GM18909 (cell line): Measurements from ENCODE around the gene COL4A2.
"Not testable (repeated sequence)": the region's sequence is repeated elsewhere in the genome, so short reads cannot be mapped to it uniquely, and the experiment has no call there.

Source experiments
- ATAC-seq: cut with Tn5 transposase; IDR thresholded peaks from one replicate; pipeline ENCODE4 v1.9.1; 2021; ENCODE audit warnings: mild to moderate bottlenecking; ENCODE audit not compliant: unreplicated experiment, poor library complexity

COL4A2 gene

DNA sequence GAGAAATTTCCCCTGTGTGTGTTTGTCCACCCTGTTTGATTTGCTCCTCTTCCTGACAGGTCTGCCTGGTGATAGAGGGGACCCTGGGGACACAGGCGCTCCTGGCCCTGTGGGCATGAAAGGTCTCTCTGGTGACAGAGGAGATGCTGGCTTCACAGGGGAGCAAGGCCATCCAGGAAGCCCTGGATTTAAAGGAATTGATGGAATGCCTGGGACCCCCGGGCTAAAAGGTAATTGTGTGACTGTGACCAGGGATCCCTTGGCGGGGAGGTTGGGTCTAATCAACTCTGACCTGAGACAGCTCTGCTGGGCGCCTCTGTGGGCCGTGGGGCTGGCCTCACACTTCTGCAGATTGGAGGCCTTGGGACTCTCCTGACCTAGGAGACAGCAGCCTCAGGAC lies 173.1 kb downstream of the COL4A2 start:
- ATAC-seq, result no peak

DNA sequence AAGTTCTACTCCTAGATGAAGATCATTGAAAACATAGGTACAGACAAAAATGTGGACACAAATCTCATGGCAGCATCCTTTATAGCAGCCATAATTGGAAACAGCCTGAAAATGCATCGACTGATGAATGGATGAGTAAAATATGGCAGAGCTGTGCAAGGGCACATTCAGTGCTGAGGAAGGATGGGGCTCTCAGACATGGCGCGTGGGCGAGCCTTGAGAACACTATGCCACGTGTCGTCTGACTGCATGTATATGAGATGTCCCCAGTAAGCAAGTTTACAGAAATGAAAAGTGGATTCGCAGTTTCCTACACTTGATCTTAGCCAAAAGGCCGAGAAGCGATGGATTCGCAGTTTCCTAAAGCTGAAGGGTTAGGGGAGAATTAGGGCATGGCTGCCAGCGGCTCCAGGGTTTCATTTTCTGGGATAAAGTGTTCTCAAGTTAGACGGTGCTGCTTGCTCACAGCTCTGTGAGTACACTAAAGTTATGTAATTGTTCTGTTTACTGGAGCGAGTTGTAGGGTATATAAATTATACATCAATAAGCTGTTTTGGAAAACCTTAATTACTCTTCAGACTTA lies 176.4 kb downstream of the COL4A2 start:
- no peak for ATAC-seq

DNA sequence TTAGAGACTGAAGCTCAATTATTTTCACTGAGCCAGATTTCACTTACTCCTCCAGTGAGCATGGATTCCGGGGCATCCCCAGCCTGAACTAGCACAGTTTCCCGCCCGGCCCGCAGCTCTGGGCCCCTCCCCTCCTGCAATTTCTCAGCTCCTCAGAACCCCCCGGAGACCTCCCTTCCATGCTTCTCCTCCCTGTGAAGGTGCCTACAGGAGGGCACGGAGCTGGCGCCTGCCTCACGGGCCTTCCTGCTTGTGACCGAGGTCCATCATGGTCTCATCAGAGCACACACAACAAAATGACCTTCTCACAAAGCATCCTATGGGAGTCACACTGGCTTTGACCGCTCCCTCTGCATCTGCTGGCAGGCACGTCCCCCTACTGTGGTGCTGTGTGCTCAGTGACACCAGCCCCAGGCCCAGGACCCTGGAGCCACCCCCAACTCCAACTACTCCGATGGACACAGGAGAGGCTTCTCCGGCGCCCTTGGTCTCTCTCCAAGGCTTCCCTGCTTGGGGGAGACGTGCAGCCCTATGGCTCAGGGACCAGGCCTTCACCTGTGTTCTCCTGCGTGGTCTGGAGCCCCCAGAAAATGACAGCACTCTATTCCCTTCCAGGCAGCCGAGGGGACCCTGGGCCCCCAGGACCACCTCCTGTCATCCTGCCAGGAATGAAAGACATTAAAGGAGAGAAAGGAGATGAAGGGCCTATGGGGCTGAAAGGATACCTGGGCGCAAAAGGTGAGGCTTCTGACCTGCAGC lies 177.4 kb downstream of the COL4A2 start:
- no peak for ATAC-seq

DNA sequence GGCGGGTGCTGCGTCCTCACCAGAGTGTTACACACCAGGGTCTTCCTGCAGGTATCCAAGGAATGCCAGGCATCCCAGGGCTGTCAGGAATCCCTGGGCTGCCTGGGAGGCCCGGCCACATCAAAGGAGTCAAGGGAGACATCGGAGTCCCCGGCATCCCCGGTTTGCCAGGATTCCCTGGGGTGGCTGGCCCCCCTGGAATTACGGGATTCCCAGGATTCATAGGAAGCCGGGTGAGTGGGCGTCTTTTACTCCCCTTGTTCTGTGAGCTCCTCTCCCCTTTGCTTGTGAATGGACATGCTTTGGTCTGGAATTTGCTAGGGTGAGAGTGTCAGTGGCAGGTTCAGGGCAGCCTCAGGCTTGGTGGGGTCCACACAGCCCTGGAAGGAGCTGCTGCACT lies 178.5 kb downstream of the COL4A2 start:
- ATAC-seq, result no peak

DNA sequence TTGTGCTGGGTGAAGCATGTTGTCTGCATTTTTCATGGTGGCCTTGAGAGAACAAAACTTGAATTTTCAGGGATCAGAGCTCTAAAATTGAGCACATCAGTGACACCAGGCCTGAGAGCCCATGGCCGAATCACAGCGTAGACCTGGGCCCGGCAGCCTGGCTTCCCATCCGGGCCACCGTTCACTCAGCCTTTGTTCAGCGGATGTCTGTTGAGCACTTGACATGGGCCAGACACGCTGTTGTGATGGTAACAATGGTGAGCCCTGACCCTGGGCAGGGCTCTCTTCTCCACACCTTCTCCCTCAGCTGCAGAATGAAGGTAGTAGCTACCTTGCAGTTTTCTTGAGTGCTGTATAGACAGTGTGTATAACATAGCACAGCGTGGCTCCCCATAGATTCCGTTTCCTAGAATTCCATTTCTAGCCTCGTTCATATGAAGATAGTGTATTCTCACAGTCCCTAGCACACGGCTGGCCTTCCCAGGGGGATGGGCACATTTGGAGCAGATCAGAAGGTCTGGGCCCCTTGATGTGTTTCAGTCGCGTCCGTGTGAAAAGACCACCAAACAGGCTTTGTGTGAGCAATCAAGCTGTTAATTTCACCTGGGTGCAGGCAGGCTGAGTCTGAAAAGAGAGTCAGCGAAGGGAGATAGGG lies 179.1 kb downstream of the COL4A2 start:
- ATAC-seq, result no peak

DNA sequence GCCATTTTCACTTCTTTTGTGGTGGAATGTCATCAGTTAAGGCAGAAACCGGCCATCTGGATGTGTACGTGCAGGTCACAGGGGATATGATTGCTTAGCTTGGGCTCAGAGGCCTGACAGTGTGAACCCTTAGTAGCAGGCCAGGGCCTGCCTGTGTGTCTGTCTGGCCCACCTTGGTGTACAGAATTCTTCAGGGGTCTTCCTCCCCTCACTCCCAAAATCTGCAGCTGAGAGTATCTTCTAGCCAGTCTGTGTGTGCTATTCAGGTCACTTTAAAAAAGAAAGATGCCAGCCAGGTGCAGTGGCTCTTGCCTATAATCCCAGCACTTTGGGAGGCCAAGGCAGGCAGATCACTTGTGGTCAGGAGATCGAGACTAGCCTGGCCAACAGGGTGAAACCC lies 179.8 kb downstream of the COL4A2 start:
- ATAC-seq, result not testable (repeated sequence)

DNA sequence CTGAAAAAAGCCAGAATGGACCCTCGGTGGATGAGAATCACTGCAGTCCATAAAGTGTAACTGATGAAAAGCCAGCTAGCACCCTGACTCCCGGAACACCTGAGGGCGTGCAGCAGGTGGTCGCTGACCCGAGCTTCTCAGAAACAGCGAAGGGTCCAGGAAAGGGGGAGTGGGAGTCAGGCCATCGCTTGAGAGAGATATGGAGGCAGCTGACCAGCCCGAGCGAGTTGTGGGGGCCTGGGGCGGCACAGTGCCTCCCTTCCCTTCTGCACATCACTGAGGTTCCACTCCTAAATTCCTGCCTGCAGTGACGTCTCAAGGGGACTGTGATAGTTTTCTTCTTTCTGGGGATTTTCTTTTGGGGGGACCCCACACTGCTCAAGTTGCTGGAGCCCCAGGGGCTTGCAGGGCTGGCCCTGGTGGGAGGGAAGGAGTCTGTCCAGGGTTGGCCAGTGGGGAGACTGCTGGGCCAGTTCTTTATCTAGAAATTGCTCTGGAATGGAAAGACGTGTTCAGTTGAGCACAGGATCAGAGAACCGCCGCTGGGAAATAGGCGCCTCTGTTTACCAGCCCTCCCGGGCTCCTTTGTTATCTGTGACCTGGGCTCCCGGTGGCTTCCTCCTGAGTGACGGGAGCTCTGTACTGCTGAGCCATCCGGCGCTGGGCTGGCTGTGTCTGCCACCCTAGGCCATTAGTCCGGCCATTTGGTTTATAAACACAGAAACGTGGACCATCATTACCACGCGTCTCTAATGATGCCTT lies 183.1 kb downstream of the COL4A2 start:
- no peak for ATAC-seq

DNA sequence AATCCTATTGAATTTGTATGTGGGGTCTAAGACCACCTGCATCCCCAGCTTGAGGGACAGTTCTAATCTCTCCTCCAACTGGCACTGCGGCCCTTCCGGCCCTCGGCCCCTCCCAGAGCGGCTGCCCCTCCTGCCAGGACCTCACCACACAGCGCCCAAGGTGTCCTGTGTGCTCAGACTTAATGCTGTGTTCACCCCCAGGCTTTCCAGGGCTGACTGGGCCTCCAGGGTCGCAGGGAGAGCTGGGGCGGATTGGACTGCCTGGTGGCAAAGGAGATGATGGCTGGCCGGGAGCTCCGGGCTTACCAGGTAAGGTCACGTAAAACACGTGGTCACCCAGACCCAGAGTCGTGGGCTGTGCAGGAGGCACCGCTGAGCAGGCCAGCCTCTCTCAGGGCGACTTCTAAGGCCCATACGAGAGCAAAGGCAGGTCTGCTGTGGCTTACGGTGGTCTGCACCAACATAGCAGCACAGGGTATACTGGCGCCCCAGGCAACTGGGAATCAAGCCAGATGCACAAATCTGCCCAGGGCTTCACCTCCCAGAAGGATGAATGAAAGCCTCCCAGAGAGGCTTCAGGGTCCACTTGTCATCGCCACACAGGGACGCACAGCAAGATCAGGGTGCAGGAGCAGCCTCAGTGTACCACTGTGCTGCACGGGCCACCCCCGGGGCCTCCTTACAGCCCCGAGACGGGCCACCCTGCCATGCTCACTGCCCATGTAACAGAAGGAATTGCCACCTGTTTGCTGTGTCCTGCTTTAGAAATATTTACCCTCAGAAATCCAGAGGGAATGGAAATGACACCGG lies 185.0 kb downstream of the COL4A2 start:
- no peak for ATAC-seq

DNA sequence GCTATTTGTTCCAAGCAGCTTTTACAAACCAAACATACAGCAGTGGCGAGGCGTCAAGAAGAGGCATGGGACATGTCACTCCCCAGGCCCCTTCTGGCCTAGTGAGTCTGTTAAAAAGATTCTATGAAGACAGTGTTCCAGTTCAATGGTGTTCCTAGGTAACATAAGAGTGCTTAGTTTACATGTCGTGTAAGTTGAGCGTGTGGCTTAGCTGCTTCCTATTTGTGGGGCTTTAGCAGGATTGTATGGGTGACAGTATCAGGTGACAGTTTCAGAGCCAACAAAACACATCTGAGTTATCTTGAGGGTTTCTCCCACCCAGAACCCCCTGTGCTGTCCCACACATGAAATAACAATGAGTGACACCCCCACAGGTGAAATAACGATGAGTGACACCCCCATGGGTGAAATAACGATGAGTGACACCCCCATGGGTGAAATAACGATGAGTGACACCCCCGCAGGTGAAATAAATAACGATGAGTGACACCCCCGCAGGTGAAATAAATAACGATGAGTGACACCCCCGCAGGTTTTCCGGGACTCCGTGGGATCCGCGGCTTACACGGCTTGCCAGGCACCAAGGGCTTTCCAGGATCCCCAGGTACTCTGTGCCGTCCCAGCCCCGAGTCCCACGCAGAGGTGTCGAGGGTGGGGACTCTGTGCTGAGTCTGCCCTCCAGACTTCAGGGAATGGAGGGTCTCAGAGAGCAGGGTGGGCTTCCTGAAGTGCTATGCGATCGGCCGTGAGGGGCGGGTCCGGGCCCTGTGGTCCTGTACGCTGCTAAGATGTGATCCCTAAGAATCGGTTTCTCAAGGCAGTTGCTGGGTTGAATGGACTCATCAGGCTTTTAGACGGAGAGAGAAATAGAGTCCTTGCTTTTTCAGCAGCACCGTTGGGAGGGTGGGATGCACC lies 185.9 kb downstream of the COL4A2 start:
- ATAC-seq, result no peak

DNA sequence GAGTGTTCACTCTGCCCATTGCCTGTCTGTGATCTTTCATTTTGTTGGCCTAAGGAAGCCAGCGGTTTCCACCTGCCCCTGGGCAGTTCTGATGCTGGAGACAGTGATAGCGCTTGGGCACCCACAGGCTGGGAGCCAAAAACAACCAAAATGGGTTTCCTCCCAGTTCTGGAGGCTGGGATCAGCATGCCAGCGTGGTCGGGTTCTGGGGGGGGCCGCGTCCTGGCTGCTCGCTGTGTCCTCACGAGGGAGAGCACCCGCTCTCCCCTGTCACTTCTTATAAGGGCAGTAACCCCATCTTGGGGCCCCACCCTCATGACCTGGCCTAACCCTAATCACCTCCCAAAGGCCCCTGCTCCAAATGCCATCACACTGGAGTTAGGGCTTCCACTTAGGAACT lies 186.5 kb downstream of the COL4A2 start:
- ATAC-seq, result no peak

DNA sequence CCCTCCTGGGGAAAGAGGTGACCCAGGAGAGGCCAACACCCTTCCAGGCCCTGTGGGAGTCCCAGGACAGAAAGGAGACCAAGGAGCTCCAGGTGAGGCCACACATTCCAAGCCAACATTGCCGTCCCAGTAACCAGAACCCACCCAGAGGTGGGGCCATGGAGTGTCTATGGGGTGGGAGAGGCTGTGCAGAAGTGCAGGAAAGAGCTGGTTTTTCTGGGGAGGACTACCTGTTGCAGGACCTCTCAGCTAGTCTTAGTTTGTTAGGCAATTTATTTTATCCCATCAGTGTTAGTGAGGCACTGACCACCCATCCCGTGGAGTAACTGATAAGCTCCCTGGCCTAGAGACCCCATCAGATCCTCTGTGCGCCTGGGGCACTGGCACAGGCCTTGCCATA lies 188.3 kb downstream of the COL4A2 start:
- no peak for ATAC-seq

DNA sequence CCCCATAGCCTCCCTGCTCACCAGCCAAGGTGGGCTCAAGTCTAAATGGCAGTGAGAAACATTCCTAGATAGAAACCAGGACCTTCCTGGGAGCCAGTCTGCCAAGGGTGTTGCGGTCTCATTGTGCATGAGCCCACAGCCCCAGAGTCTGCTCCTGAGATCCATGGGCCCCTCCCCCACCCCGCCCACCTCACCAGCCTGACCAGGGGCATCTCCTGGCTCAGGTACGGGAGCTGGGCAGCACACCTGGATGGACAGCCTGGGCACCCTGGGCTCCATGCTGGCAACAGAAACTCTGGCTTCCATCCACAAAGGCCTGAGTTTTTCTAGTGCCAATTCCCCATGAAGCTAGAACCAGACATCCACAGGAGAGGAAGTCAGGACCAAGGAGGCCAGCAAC lies 188.8 kb downstream of the COL4A2 start:
- ATAC-seq, result no peak

DNA sequence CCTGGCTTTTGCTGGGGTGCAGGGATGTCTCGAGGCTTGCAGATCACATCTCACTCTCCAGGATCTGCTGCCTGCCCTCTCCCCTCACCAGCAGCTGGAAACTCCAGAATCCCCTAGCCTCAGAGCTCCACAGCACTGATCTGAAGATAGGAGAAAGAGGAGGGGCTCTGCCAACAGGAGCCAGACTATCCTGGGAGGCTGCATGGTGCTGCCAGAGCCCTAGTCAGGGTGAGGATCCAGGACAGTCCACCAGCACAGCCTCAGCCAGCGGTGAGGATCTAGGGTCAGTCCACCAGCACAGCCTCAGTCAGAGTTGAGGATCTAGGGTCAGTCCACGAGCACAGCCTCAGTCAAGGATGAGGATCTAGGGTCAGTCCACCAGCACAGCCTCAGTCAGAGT lies 189.2 kb downstream of the COL4A2 start:
- ATAC-seq, result no peak

DNA sequence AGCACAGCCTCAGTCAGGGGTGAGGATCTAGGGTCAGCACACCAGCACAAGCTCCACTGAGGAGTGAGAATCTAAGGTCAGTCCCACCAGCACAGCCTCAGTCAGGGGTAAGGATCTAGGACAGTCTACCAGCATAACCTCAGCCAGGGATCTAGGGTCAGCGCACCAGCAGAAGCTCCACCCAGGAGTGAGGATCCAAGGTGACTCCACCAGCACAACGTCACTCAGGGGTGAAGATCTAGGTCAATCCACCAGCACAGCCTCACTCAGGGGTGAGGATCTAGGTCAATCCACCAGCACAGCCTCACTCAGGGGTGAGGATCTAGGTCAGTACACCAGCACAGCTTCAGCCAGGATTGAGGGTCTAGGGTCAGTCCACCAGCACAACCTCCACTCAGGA lies 189.9 kb downstream of the COL4A2 start:
- ATAC-seq, result no peak

DNA sequence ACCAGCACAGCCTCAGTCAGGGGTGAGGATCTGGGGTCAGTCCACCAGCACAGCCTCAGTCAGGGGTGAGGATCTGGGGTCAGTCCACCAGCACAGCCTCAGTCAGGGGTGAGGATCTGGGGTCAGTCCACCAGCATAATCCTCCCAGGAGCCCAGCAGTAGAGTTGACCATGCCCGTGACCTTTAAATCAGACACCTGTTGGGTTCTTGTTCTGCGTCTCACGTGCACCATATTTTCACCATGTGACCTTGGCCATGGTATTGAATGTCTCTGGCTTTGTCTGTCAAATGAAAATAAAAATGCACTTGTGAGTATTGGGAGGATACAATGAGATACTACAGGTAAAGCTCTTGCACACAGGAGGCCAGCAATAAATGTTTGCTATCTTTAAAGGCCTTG lies 190.8 kb downstream of the COL4A2 start:
- ATAC-seq, result not testable (repeated sequence)

DNA sequence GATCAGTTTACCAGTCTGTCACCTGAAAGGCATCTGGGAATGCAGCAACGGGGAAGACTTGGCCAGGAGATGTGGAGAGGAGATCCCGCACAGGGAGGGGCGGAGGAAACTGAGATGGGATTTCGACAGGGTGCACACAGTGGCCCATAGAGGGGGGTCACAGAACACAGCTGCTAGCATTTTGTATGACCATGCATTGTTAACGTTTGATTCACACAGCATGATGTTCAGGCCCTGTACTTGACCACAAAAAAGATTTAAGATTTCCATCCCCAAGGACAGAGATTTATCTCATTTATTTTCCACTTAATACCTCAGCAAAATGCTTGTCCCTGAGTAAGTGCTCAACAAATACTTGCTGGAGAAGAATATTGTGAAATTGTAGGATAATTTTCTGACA lies 191.2 kb downstream of the COL4A2 start:
- ATAC-seq, result no peak

DNA sequence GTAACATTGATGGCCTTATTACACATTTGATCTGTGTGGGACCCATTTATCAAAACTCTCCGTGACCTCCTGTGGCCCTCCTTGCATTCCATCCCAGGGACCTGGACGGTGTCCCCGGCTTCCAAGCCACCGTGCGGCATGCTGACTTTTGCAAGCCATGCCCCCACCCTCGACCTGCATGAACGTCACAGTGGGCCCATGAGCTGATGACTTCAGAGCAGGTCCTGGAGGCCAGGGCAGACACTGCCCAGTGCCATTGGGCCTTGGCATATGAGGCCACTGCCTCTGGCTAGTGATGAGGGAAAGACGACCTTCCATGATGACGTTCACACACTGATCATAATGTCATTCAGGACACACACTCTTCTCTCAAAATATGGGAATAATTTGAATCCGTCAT lies 191.7 kb downstream of the COL4A2 start:
- ATAC-seq, result no peak

DNA sequence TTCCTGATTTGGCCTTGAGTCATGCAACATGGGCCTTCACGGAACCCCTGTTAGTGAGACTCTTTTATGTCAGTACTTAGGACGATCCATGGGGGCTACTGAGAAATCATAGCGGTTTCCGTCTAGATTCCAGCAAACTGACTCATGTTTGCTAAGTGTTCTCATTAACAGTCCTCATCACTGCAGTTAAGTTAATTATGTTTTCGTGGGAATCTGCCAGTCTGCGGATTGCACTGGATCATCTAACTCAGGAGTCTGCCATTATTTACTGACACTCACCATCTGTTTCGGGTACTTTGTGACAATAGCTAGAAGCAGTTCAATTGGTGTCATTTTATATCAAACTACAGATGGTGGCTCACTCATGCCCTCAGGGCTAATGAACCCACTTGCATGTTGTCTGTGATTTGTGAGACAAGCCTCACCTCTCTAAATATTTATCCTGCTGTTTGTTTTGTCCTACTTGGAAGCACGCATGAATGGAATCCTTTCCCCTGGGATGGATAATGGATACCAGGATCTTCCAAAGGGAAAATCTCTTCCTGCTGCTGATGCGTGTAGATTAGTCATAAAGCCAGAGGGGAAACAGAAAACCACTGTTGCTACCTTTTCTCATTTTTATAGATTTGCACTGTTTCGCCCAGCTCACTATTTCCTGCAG lies 192.7 kb downstream of the COL4A2 start:
- no peak for ATAC-seq

DNA sequence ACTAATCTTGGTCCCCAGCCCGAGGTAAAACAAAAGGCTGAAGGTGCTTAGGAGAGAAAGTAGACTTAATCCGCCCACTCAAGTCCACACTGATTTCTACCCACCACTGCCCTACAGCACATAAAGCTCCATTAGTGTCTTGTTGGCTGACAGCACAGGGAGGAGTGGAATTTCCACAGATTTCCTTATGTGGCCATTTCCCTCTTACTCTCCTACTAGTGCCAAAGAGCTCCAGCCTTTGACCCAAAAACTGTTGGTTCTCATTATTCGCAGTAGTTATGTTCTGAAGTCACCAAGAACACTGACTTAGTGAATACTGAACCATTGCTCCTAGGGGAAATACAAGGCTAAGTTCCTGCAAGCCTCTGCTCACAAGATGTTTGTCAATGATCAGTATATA lies 193.3 kb downstream of the COL4A2 start:
- ATAC-seq, result no peak
